B cell (primary cell): Measurements from ENCODE around the gene CACNA2D1. TPM values are rescaled to one million over a fixed set of nuclear protein-coding genes. Genes with fewer than 3 reads are reported as not detected.

Experiments used
- ATAC-seq: fragments of 200-7000 bp; cut with Tn5 transposase; one replicate; pipeline ENCODE4 v1.10.0; 2021; ENCODE audit warnings: low read depth, mild to moderate bottlenecking, moderate number of reproducible peaks, moderate library complexity
- CTCF ChIA-PET: fragments of 350-600 bp; sonication (Branson Sonifier 250); formaldehyde crosslinking; loops from one replicate; lab custom pipeline; 2021; ENCODE audit warnings: antibody characterized with exemption, inconsistent platforms; lab: Charles Lee
- POLR2A ChIA-PET: fragments of 350-600 bp; sonication (Branson Sonifier 250); formaldehyde crosslinking; loops from one replicate; lab custom pipeline; 2021; ENCODE audit warnings: antibody characterized with exemption; lab: Charles Lee
- DNase-seq: peaks from one replicate; pipeline ENCODE4 v3.0.0; 2013
- H2AFZ ChIP-seq: 2 replicates; pipeline ENCODE4 v1.6.1; 2012; ENCODE audit warnings: mild to moderate bottlenecking, low read depth, low read length; ENCODE audit not compliant: insufficient read depth, poor library complexity, severe bottlenecking
- H3K27ac ChIP-seq, 2 donors: 1 replicate in 1 of 2; 2 replicates in 1 of 2; pipeline ENCODE4 v1.5.1; 2012 to 2013; ENCODE audit warnings: low read length in 2 of 2, mild to moderate bottlenecking in 2 of 2, moderate library complexity in 1 of 2
- H3K27me3 ChIP-seq, 4 experiments: fragments of 200-600 bp in 1 of 4; sonication (generic) in 1 of 4; replicated peaks in 1 of 4; 1 replicate in 2 of 4; 2 replicates in 2 of 4; pipeline versions ENCODE4 v1.6.1 to v1.7.0; 2013 to 2016; ENCODE audit warnings: low read length in 3 of 4, mild to moderate bottlenecking in 2 of 4, mixed read lengths in 1 of 4, moderate library complexity in 1 of 4; ENCODE audit not compliant: insufficient read depth in 4 of 4, control insufficient read depth in 3 of 4; ENCODE audit errors: control extremely low read depth in 1 of 4
- H3K36me3 ChIP-seq, 2 experiments: replicated peaks in 1 of 2; 1 replicate in 1 of 2; 2 replicates in 1 of 2; pipeline versions ENCODE4 v1.6.1 to v1.7.1; 2013; ENCODE audit warnings: low read length in 1 of 2; ENCODE audit not compliant: insufficient read depth in 2 of 2, control insufficient read depth in 1 of 2; ENCODE audit errors: control extremely low read depth in 1 of 2, extremely low read depth in 1 of 2
- H3K4me1 ChIP-seq, 2 donors: fragments of 200-600 bp in 1 of 2; sonication (generic) in 1 of 2; 1 replicate in 1 of 2; 2 replicates in 1 of 2; pipeline versions ENCODE4 v1.5.1 to v1.6.1; 2013 to 2017; ENCODE audit warnings: low read length in 2 of 2; ENCODE audit not compliant: control insufficient read depth in 2 of 2, insufficient read depth in 2 of 2
- H3K4me2 ChIP-seq: replicated peaks from 2 replicates; pipeline ENCODE3; 2012; ENCODE audit warnings: mild to moderate bottlenecking, low read depth, low read length; ENCODE audit not compliant: poor library complexity, severe bottlenecking
- H3K4me3 ChIP-seq, 5 experiments: fragments of 200-600 bp in 1 of 5; sonication (generic) in 1 of 5; 1 replicate in 3 of 5; 2 replicates in 2 of 5; pipeline versions ENCODE4 v1.5.1 to v1.7.0; 2011 to 2016; ENCODE audit warnings: low read length in 4 of 5, mild to moderate bottlenecking in 4 of 5, low read depth in 2 of 5, control low read depth in 1 of 5, moderate library complexity in 1 of 5; ENCODE audit not compliant: insufficient read depth in 1 of 5; ENCODE audit errors: control extremely low read depth in 1 of 5, extremely low read depth in 1 of 5
- H3K79me2 ChIP-seq: fragments of 200-600 bp; sonication (generic); one replicate; pipeline ENCODE4 v1.6.0; 2016; ENCODE audit warnings: low read length; ENCODE audit not compliant: control insufficient read depth, insufficient read depth
- H3K9ac ChIP-seq: fragments of 200-600 bp; sonication (generic); 2 replicates; pipeline ENCODE4 v1.6.1; 2017; ENCODE audit warnings: mild to moderate bottlenecking, low read length, moderate library complexity
- H3K9me3 ChIP-seq, 3 donors: one replicate each; pipeline versions ENCODE4 v1.6.1 to v1.7.1; 2013; ENCODE audit warnings: low read length in 2 of 3; ENCODE audit not compliant: control insufficient read depth in 2 of 3, insufficient read depth in 1 of 3; ENCODE audit errors: control extremely low read depth in 1 of 3
- H4K20me1 ChIP-seq: 2 replicates; pipeline ENCODE4 v1.6.0; 2012; ENCODE audit warnings: mild to moderate bottlenecking, low read length; ENCODE audit not compliant: insufficient read depth, control insufficient read depth, poor library complexity, severe bottlenecking
- H3K27ac Mint-ChIP-seq: one replicate; pipeline ENCODE4 v1.8.0; 2021; ENCODE audit warnings: mixed read lengths
- H3K27me3 Mint-ChIP-seq: one replicate; pipeline ENCODE4 v1.8.0; 2021; ENCODE audit warnings: mixed read lengths
- H3K4me1 Mint-ChIP-seq: one replicate; pipeline ENCODE4 v1.8.0; 2021; ENCODE audit warnings: mixed read lengths
- H3K4me3 Mint-ChIP-seq: one replicate; pipeline ENCODE4 v1.8.0; 2021; ENCODE audit warnings: mixed read lengths
- H3K9me3 Mint-ChIP-seq: one replicate; pipeline ENCODE4 v1.8.0; 2022; ENCODE audit warnings: mixed read lengths; ENCODE audit not compliant: insufficient read depth
- EZH2 ChIP-seq: IDR thresholded peaks from 2 replicates; pipeline ENCODE4 v1.6.1; 2012; ENCODE audit warnings: borderline replicate concordance, low read depth, mild to moderate bottlenecking, moderate library complexity, low read length; ENCODE audit not compliant: insufficient read depth, poor library complexity, severe bottlenecking
- WGBS: methylation state at CpG from one replicate; pipeline ENCODE4 v1.1.5; 2013; ENCODE audit warnings: missing lambda C conversion rate; ENCODE audit not compliant: insufficient coverage; 5-methylcytosine and 5-hydroxymethylcytosine counted together
- intact Hi-C: fragments of 100-400 bp; cut with micrococcal nuclease; formaldehyde crosslinking; loops from one replicate; pipeline ENCODE4 v1.10.0; 2022
- polyA plus RNA-seq: library from polyadenylated mRNA; depleted of rRNA; stranded (reverse); fragments of >200 nt; gene quantifications from 2 replicates; pipeline ENCODE4 v1.2.3, GENCODE V29; 2012
- total RNA-seq, 2 donors: library from RNA; stranded (reverse); fragments of 120-200 nt in 1 of 2; gene quantifications; 1 replicate in 1 of 2; 2 replicates in 1 of 2; pipeline versions ENCODE4 v1.2.3 to v1.2.4, GENCODE V29; 2013 to 2022
- TF ChIP-seq, protein P1 (sequence below): fragments of 200-600 bp; IDR thresholded peaks from one replicate; pipeline ENCODE4 v1.8.0; 2022; ENCODE audit warnings: antibody characterized with exemption, mild to moderate bottlenecking

Gene CACNA2D1
- total and polyA plus RNA-seq, 2 donors (not counting 1 experiment from before 2014, with no cell fraction given): not detected

DNA sequence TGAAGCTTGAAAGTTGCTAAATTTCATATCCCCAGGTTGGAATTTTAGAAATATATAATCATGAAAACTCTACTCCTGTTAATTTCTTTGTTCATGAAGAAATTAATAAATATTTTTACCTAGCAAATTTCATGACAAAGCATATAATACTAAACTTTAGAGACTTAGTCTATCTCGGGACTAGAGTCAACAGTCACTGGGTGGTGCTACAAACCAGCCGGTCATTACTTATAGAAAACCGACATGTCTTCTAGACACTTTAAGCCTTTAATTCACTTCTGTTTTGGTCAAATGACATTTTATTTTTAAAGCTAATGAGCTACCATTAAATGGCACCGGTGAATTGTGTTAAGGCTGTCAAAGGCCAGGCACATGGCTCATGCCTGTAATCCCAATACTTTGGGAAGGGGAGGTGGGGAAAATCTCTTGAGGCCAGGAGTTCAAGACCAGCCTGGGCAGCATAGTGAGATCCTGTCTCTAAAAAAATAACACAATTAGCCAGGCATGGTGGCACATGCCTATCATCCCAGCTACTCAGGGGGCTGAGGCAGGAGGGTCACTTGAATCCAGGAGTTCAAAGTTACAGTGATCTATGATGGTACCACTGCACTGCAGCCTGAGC lies 270.1 kb downstream of the CACNA2D1 start:
- 64% methylated on average over 3 of the region's 4 CpGs for WGBS
- CTCF ChIA-PET: no interaction called here

DNA sequence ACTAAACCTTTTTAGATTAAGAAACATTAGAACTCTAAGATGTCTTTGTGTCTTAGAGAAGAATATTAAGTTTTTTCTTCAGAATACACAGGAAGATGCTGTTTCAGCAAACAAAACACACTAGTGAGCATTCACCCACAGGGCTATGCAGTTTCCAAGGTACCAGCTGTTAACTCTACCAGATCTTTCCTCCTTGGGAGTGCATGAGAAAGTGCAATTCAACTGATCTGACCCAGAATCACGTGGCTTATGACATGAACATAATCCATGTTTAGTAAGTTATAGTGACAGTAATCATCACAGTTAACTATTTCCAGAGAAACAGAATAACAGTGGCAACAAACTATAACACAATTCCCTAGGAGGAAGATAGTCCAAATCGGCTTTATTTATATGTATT lies 270.7 kb downstream of the CACNA2D1 start:
- no peak overlapping the region for H3K27ac Mint-ChIP-seq
- no peak overlapping the region for H3K9ac ChIP-seq
- no peak overlapping the region for H2AFZ ChIP-seq
- no peak overlapping the region for H3K4me3 Mint-ChIP-seq
- H4K20me1 ChIP-seq: no peaks in the 10 kb centered on the region
- CTCF ChIA-PET: no interaction called here
- DNase-seq (no peak), ATAC-seq (no peak)
- H3K9me3 ChIP-seq: no peaks in the 10 kb centered on the region
- TF ChIP-seq, protein P1, sequence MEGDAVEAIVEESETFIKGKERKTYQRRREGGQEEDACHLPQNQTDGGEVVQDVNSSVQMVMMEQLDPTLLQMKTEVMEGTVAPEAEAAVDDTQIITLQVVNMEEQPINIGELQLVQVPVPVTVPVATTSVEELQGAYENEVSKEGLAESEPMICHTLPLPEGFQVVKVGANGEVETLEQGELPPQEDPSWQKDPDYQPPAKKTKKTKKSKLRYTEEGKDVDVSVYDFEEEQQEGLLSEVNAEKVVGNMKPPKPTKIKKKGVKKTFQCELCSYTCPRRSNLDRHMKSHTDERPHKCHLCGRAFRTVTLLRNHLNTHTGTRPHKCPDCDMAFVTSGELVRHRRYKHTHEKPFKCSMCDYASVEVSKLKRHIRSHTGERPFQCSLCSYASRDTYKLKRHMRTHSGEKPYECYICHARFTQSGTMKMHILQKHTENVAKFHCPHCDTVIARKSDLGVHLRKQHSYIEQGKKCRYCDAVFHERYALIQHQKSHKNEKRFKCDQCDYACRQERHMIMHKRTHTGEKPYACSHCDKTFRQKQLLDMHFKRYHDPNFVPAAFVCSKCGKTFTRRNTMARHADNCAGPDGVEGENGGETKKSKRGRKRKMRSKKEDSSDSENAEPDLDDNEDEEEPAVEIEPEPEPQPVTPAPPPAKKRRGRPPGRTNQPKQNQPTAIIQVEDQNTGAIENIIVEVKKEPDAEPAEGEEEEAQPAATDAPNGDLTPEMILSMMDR: no peak
- no peak for TF ChIP-seq EZH2
- no peaks in the 10 kb centered on the region for H3K4me1 Mint-ChIP-seq
- H3K4me3 ChIP-seq: no peak overlapping the region
- no peak overlapping the region for H3K4me2 ChIP-seq
- WGBS: no CpG with 5 or more reads among the region's 2 CpGs
- H3K79me2 ChIP-seq: no peaks in the 10 kb centered on the region
- H3K9me3 Mint-ChIP-seq: no peaks in the 10 kb centered on the region
- H3K36me3 ChIP-seq: no peaks in the 10 kb centered on the region
- H3K27me3 Mint-ChIP-seq: no peaks in the 10 kb centered on the region
- intact Hi-C loops: no loop called here
- POLR2A ChIA-PET: no interaction called here
- H3K27ac ChIP-seq: no peak overlapping the region
- no peaks in the 10 kb centered on the region for H3K27me3 ChIP-seq
- H3K4me1 ChIP-seq: no peaks in the 10 kb centered on the region

More for the DNA sequence above, 270.1 kb downstream of the CACNA2D1 start:
- intact Hi-C loops: no loop called here
- H2AFZ ChIP-seq: no peak overlapping the region
- no peaks in the 10 kb centered on the region for H3K36me3 ChIP-seq
- no peaks in the 10 kb centered on the region for H3K4me1 ChIP-seq
- no peaks in the 10 kb centered on the region for H3K27me3 ChIP-seq
- H4K20me1 ChIP-seq: no peaks in the 10 kb centered on the region
- Mint-ChIP-seq H3K27ac (no peak overlapping the region), H3K27me3 (no peaks in the 10 kb centered on the region), H3K9me3 (no peaks in the 10 kb centered on the region), H3K4me3 (no peak overlapping the region), H3K4me1 (no peaks in the 10 kb centered on the region)
- no peak overlapping the region for H3K4me3 ChIP-seq
- no peak overlapping the region for H3K4me2 ChIP-seq
- DNase-seq (no peak), ATAC-seq (no peak)
- H3K27ac ChIP-seq: no peak overlapping the region
- TF ChIP-seq, protein P1: no peak
- TF ChIP-seq EZH2: no peak
- no peaks in the 10 kb centered on the region for H3K79me2 ChIP-seq
- POLR2A ChIA-PET: no interaction called here
- H3K9ac ChIP-seq: no peak overlapping the region
- no peaks in the 10 kb centered on the region for H3K9me3 ChIP-seq
